HL-60/S4 treated with retinoic acid at 250 ng/mL for 4 days and 3 days (cell line): ENCODE data around the gene ITGA8.
"Not testable (repeated sequence)": the region's sequence is repeated elsewhere in the genome, so short reads cannot be mapped to it uniquely, and the experiment has no call there.

Source experiments
- in situ Hi-C: fragments of 300-500 bp; cut with MboI; formaldehyde crosslinking; loops from 2 replicates; pipeline ENCODE4 v1.7.0; 2022; ENCODE audit warnings: low sequenced_read_pairs

Gene ITGA8

GRCh38 chr10:15518250-15518649 lies 201.5 kb downstream of the ITGA8 start:
- in situ Hi-C loops = no loop called here

DNA sequence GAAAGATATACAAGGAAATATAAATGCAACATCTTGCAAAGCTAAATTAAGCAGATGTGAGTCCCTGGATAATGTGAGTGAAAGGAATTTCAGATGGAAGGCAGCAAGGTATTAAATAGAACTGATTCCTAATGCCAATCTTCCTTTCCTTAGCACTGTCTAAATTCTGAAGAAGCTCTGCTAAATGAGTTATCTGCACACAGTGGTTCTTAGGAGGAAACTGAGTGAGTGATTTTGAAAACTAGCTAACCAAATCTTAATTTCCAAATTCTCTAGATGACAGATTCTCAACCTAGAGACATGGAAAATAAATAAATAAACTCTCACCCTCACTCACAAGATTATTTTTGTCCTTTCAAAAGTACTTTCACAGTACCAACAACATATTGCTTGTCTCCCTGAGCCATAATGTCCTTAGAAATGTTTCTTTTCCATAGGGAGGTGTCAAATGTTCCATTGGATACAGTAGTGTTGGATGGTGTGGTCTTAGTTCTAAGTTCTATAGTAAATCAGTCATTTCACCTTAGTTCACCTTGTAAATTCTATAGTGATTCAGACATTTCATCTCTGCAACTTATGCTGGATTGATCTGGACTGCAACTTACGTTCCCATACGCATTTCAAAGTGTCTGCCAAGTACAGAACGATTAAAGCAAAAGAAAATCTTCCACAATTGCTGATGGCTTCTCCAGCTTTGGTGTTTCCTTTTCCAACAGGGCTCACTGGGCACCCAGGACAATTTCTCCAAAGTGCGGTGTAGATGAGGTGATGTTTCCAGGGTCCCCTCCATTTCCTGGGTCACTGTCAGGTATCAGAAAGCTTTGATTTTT lies 203.3 kb downstream of the ITGA8 start:
- in situ Hi-C loops = no loop called here

GRCh38 chr10:15515202-15515601 lies 204.5 kb downstream of the ITGA8 start:
- in situ Hi-C loops = no loop called here

DNA sequence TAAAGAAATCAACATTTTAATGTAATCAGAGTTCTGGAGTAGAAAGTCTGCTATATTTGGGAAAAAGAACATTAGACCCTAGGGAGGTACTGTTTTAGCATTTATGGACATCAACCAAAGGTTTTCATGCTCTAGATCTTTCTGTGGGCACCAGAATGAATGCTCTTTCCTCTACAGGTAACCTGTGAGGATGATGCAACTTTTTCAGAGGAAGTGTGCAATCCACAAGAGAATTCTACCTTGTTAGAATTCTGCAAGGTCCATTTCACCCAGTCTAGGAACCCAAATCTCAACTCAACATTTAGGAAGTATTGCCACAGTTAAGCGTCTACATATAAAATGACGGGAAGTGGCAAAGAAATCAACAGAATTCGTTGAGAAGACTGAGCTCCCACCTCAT lies 208.8 kb downstream of the ITGA8 start:
- in situ Hi-C loops = no loop called here

GRCh38 chr10:15505329-15505728 lies 214.4 kb downstream of the ITGA8 start:
- in situ Hi-C loops = no loop called here

DNA sequence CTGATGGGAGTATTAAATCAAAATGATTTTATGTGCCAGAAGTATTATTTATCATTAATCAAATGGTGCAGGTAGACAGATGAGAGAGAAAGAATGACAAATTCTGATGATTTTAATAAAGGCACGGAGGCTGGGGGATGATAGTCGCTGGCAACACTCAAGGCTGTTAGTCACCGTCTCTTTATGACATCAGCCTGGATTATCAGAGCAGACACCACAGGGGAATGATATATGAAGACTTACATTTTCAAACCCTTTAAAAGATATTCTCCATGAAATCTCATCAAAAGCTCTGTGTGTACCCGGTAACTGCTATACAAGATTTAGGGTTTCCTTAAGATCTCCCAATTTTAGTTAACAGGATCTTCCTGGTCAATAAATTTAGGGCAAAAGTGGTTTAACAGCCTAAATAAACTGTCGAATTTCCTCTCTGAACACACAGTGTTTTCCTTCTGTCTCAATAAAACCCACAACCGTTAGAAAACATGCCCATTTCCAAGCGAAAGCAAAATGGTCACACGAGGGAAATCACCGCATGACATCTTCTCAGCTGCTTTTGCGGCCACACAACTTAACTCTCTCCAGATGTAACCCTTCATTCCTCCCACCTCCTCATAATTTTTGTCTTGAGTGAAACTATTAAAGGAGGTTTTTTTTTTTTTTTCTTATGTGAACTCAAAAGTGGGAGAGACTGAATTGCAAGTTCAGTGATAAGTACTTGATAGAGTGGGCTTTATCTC lies 215.5 kb downstream of the ITGA8 start:
- in situ Hi-C loops = no loop called here

DNA sequence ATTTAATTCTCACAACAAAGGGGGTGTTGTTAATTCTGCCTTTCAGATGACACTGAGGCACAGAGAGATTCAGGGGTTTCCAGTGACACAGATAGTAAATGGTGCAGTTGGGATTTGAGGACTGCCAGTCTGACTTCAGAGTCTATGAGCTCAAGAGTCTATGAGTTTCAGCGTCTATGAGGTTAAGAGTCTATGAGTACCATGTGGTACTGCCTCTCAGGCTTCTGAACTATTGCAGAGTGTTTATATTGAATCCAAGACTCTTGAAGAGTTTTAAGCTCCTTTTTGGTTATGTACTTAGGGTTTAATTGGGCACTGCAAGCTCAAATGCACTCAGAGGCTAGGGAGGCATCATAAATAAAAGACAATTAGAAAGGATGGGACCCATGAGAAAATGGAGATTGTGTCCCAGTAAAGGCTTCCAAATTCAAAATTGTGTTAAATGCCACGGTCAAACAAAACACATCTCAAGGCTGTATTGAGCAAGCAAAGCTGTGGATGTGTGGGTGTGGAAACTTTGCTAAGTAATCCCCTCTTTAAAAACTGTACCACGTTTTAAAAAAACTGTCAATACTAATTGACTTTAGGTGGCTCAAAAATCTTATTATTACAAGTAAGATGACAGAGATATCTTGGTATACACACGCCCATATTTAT lies 224.7 kb downstream of the ITGA8 start:
- in situ Hi-C loops = no loop called here

GRCh38 chr10:15491856-15492642 lies 227.7 kb downstream of the ITGA8 start:
- in situ Hi-C loops = no loop called here

- in situ Hi-C loops = no loop called here
Observed at GRCh38 chr10:15489431-15489830, 230.3 kb downstream of the ITGA8 start.

DNA sequence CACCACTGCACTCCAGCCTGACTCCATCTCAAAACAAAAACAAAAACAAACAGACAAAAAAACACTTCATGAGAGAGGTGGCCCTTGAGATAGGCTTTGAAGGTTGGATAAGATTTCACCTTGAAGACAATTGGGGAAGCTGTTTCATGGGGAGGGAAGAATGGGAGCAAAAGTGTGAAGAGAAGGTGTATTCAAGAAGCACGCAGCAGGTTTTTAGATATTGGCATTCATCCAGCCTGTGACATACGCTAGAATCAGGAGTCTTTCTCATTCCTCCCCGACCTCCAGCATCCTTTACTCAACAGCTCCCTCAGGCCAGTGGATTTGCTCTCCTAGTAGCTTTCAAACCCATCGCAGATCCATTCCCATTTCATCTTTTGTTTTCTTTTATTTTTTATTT lies 232.3 kb downstream of the ITGA8 start:
- in situ Hi-C loops = no loop called here

DNA sequence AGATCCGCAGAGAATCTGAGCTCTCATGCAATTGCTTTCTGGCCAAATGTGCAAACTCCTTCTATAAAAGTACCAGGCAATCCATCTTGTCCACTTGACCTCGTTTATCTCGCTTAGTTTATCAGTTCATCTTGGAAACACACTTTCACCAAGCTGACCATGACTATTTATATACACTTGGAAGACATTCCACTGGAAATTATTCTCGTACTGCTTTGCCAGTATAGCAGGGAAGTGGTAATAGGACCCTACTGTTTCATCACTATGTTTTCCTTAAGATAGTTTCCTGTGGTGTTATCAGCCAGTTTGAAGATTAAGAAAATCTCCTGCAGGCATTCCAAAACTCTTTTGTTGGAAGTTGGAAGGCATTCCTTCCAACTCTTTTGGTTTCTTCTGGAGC lies 233.3 kb downstream of the ITGA8 start:
- in situ Hi-C loops = no loop called here

GRCh38 chr10:15485684-15486316 lies 233.9 kb downstream of the ITGA8 start:
- in situ Hi-C loops = no loop called here

DNA sequence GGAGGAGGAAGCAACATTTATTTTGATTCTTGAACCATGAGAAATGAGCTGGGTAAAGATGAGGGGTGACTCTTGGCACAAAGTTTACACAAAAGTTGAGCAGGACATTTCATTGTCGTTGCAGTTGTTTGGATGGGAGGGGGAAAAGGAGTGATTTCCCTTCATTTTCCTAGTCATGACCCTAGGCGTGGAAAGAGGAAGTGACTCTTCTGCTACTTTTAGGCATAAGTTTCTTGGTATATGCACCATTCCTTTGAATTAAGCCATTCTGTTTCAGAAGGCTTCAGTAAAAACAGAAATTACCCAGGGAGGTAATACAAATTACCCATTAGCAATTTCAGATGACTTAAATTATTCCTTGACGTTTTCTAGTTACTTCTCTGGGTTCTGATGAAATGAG lies 234.7 kb downstream of the ITGA8 start:
- in situ Hi-C loops = no loop called here

GRCh38 chr10:15484128-15484527 lies 235.6 kb downstream of the ITGA8 start:
- in situ Hi-C loops = no loop called here

DNA sequence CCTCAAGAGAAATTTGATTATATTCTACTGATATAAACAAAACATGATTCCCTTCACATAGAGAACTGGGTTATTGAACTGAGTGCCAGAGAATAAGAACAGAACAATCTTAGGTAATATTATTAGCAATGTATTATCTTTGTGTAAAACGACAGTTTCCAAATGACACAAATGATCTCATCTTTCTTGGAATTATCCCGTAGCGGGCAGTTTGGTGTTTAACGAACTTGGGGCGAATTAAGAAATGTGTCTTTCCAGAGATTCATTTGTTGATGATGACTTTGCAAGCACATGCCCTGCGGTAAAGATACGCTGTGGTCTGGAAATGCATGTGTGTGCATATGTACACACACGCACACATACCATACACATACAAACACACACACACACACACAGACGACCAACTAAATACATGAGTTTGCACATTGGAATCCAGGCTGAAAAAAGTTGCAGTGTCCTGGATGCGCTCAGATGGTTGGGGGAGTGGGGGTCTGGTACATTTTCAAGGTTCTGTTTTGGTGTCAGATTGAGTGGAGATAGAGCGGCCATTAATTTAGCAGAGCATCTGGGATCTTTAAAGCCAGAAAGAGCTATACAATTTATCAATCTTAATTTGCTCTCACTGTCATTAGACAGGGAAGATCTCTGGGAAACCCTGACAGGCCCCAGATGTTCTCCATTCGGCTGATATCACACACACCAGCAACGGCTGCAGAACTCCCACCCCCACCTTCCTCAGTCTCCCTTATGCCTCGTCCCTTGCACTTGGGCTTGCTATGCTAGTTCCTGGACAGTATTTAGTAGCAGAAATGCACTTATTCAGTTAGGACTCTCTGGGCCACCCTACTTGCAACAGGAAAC lies 236.3 kb downstream of the ITGA8 start:
- in situ Hi-C loops = no loop called here

DNA sequence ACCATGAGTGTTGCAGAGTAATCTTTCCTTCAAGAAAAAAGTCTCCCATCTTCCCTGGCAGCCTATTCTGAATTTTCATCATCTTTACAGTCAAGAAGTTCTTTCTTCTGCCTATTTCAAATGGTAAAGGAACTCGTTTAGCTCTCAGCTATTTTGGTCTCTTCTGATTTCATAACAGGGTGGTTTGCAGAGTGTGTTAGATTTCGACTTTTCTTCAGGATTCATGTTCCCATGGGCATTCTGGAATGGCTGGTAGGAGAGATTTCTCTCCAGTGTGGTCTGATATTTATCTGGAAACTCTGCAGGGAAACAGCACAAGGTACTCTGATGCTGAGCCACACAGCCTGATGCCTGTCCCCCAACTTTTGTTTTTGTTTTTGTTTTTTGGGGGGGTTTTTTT lies 237.6 kb downstream of the ITGA8 start:
- in situ Hi-C loops = no loop called here

- in situ Hi-C loops = no loop called here
Observed at GRCh38 chr10:15478950-15479349, 240.8 kb downstream of the ITGA8 start.

DNA sequence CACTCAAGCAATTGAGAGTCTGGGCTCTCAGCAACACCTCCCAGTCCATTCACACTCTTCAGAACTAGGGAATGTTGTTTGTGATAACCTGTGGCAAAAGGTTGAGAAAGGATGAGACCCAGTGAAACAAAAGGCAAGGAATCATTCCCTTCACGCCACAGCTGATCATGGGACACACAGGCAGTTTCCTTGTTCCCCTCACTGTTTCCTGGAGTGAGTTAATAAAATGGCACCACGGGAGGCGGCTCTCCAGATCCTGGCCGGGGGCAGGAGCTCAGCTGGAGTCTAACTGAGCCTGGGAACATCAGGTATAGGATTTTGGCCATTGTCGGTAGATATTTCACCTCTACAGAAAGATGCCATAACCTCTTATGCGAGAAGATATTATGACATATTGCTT lies 241.3 kb downstream of the ITGA8 start:
- in situ Hi-C loops = no loop called here

- in situ Hi-C loops = no loop called here
Observed at GRCh38 chr10:15476337-15476736, 243.4 kb downstream of the ITGA8 start.

GRCh38 chr10:15475439-15475838 lies 244.3 kb downstream of the ITGA8 start:
- in situ Hi-C loops = not testable (repeated sequence)
